T-helper 2 cell treated with Interferon-gamma antibody and Interleukin-4, amounts not matched to agents 5 μg/mL and 100 μg/mL, for 36 hours (primary cell): ENCODE data around the gene AIG1.

Experiments used
- DNase-seq: peaks from one replicate; pipeline ENCODE4 v3.0.0; 2021; ENCODE audit warnings: low spot score
- H3K27ac Mint-ChIP-seq: one replicate; pipeline ENCODE4 v1.8.0; 2021; ENCODE audit warnings: mild to moderate bottlenecking, mixed read lengths
- H3K27me3 Mint-ChIP-seq: one replicate; pipeline ENCODE4 v1.8.0; 2021; ENCODE audit warnings: low read depth, mixed read lengths
- H3K36me3 Mint-ChIP-seq: one replicate; pipeline ENCODE4 v1.8.0; 2021; ENCODE audit warnings: low read depth, mixed read lengths
- H3K4me1 Mint-ChIP-seq: one replicate; pipeline ENCODE4 v1.8.0; 2021; ENCODE audit warnings: low read depth, mixed read lengths
- H3K4me3 Mint-ChIP-seq: one replicate; pipeline ENCODE4 v1.8.0; 2022; ENCODE audit warnings: mild to moderate bottlenecking, moderate library complexity, mixed read lengths
- H3K9me3 Mint-ChIP-seq: one replicate; pipeline ENCODE4 v1.8.0; 2021; ENCODE audit warnings: mixed read lengths

Gene AIG1

DNA sequence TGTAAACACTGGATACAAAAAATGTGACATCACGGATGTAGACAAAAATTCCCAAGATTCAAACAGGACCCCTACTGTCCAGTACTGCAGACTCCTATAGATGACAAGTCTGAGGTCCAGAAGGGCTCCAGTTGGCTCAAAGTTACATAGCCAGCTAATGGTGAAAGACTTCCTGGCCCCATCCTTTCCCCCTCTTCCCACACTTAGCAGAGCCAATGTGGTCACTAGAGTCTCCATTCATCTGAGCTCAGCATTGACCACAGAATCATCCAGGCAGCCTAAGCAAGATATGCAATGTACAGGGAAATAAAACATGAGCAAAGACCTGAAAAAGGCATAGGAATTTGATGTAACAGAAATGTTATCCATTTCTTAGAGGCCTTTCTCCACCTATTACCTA, 209.3 kb downstream of the AIG1 start:
- no peak for DNase-seq
- no peak overlapping the region for H3K4me3 Mint-ChIP-seq
- H3K27ac Mint-ChIP-seq: no peak overlapping the region
- H3K9me3 Mint-ChIP-seq: peaks cover 12% of the 10 kb centered on the region
- no peaks in the 10 kb centered on the region for H3K27me3 Mint-ChIP-seq
- no peaks in the 10 kb centered on the region for H3K36me3 Mint-ChIP-seq
- no peaks in the 10 kb centered on the region for H3K4me1 Mint-ChIP-seq

GRCh38 chr6:143271024-143271423, 210.3 kb downstream of the AIG1 start:
- Mint-ChIP-seq H3K27me3 (no peaks in the 10 kb centered on the region), H3K27ac (no peak overlapping the region), H3K4me1 (no peaks in the 10 kb centered on the region), H3K9me3 (peaks cover 12% of the 10 kb centered on the region), H3K4me3 (no peak overlapping the region), H3K36me3 (no peaks in the 10 kb centered on the region)
- no peak for DNase-seq

DNA sequence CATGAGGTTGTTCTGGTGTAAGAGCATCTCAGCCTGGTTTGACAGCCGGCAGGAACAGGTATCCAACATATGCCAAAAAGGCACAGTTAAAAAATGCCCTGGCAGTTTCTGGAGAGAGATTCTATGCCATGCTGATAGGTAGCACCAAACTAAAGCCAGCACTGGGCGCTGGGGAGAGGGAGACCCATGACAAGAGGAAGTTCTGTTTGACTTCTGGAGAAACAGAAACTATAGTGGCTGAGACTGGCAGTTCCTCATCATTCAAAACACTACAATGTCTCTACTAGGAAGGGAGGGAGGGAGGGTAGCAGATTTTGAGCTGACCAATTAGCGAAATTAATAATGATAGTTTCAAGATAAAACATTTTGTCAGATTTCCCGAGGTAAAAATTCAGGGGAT, 215.7 kb downstream of the AIG1 start:
- no peak overlapping the region for H3K4me3 Mint-ChIP-seq
- no peak for DNase-seq
- peaks cover 2% of the 10 kb centered on the region for H3K4me1 Mint-ChIP-seq
- no peak overlapping the region for H3K27ac Mint-ChIP-seq
- no peaks in the 10 kb centered on the region for H3K36me3 Mint-ChIP-seq
- no peaks in the 10 kb centered on the region for H3K27me3 Mint-ChIP-seq
- peaks cover 12% of the 10 kb centered on the region for H3K9me3 Mint-ChIP-seq

- no peaks in the 10 kb centered on the region for H3K27me3 Mint-ChIP-seq
- peaks cover under 1% of the 10 kb centered on the region for H3K9me3 Mint-ChIP-seq
- peaks cover 2% of the 10 kb centered on the region for H3K4me1 Mint-ChIP-seq
- no peaks in the 10 kb centered on the region for H3K36me3 Mint-ChIP-seq
- no peak overlapping the region for H3K4me3 Mint-ChIP-seq
- no peak for DNase-seq
- H3K27ac Mint-ChIP-seq: no peak overlapping the region
Observed at GRCh38 chr6:143279385-143279784, 218.7 kb downstream of the AIG1 start.

DNA sequence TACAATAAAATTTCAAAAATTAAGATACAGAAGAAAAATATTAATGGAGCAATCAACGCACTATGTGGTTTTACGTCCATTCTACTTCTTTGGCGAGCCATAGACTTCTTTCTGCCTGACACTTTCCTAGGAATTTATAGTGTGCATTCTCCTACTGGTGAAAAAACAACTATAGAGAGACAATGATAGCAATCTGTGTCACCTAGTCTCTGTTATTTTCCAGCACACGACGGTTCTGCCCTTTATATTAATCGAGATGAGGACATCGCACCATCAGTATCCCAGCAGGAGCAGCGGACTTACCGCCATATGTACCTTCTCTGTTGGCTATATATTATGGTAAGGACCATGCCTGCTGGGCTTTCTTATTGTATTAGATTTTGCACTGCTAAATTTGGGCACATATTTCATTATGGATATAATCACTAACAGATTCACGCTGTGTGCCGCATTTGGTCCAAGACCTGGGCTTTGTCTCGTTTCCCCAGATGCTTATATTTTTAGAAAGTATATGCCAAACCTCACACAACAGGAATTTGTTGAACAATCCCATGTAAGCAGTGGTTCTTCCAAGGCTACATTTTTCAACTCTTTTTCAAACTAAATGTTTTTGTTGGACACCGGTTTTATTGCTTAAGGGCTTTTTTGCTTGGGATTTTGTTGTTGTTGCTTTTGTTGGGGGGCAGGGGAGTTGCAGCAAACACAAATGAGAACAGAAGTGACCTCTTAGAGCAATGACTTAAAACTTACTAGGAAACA, 223.4 kb downstream of the AIG1 start:
- no peak for DNase-seq
- no peaks in the 10 kb centered on the region for H3K4me1 Mint-ChIP-seq
- no peak overlapping the region for H3K27ac Mint-ChIP-seq

GRCh38 chr6:143286251-143286795, 225.6 kb downstream of the AIG1 start:
- no peak for DNase-seq
- Mint-ChIP-seq H3K27ac (no peak overlapping the region), H3K27me3 (no peaks in the 10 kb centered on the region), H3K36me3 (no peaks in the 10 kb centered on the region), H3K9me3 (no peaks in the 10 kb centered on the region), H3K4me3 (no peak overlapping the region), H3K4me1 (no peaks in the 10 kb centered on the region)

More for the DNA sequence above, 223.4 kb downstream of the AIG1 start:
- Mint-ChIP-seq H3K4me3 (no peak overlapping the region), H3K27me3 (no peaks in the 10 kb centered on the region), H3K9me3 (no peaks in the 10 kb centered on the region), H3K36me3 (no peaks in the 10 kb centered on the region)

GRCh38 chr6:143288923-143289322, 228.2 kb downstream of the AIG1 start:
- Mint-ChIP-seq H3K27ac (no peak overlapping the region), H3K9me3 (no peaks in the 10 kb centered on the region), H3K36me3 (no peaks in the 10 kb centered on the region), H3K27me3 (no peaks in the 10 kb centered on the region), H3K4me3 (no peak overlapping the region), H3K4me1 (no peaks in the 10 kb centered on the region)
- DNase-seq: no peak

GRCh38 chr6:143290206-143290605, 229.5 kb downstream of the AIG1 start:
- no peak overlapping the region for H3K27ac Mint-ChIP-seq
- H3K9me3 Mint-ChIP-seq: no peaks in the 10 kb centered on the region
- no peaks in the 10 kb centered on the region for H3K27me3 Mint-ChIP-seq
- no peaks in the 10 kb centered on the region for H3K36me3 Mint-ChIP-seq
- H3K4me1 Mint-ChIP-seq: no peaks in the 10 kb centered on the region
- H3K4me3 Mint-ChIP-seq: no peak overlapping the region
- no peak for DNase-seq

- no peak overlapping the region for H3K4me3 Mint-ChIP-seq
- H3K27me3 Mint-ChIP-seq: no peaks in the 10 kb centered on the region
- H3K4me1 Mint-ChIP-seq: no peaks in the 10 kb centered on the region
- no peaks in the 10 kb centered on the region for H3K9me3 Mint-ChIP-seq
- DNase-seq: no peak
- no peaks in the 10 kb centered on the region for H3K36me3 Mint-ChIP-seq
- H3K27ac Mint-ChIP-seq: no peak overlapping the region
Observed at GRCh38 chr6:143293523-143293922, 232.8 kb downstream of the AIG1 start.

DNA sequence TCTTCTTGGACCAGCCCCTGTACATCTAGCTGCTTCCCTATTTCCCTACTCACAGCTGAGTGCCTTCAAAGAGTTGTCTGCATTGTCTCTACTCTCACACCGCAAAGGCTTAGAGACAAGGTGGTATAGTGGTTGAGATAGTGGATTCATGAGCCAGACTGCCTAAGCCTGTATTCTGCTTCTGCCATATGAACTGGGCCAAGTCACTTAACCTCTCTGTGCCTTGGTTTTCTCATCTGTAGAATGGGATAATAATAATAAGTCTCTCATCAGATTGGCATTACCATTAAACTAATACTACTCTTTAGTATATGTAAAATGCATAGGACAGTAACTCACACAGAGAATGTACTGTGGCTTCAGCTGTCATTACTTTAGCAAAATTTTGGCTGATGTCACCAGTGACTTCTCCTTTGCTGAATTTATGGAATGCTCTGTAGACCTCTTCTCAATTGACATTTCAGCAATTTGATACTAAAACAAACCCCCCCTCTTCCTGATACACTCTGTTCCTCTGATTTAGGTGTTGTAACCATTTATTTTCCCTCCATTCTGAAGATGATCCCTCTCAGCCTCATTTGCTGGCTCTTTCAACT, 233.7 kb downstream of the AIG1 start:
- Mint-ChIP-seq H3K4me1 (no peaks in the 10 kb centered on the region), H3K36me3 (no peaks in the 10 kb centered on the region)
- DNase-seq: no peak

DNA sequence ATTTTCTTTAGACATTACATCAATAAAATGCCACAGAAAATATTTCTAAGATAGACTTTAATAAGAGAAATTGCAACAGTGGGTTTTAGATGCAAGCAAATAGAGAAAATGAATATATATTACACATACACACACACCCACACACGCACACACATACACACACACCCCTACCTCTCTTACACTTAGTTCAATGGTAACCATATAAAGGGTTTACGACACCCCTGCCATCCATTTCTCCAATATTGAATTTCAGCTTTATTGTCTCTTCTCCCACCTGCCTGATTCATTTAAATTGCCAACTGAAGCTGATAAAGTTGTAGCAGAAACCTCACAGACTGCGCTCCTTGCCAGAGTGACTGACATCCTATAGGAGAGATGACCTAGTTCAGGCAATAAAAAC, 235.2 kb downstream of the AIG1 start:
- H3K9me3 Mint-ChIP-seq: no peaks in the 10 kb centered on the region
- H3K4me3 Mint-ChIP-seq: no peak overlapping the region

More for the DNA sequence above, 233.7 kb downstream of the AIG1 start:
- H3K27me3 Mint-ChIP-seq: no peaks in the 10 kb centered on the region
- no peak overlapping the region for H3K27ac Mint-ChIP-seq
- no peaks in the 10 kb centered on the region for H3K9me3 Mint-ChIP-seq
- H3K4me3 Mint-ChIP-seq: no peak overlapping the region

GRCh38 chr6:143298071-143298470, 237.4 kb downstream of the AIG1 start:
- Mint-ChIP-seq H3K36me3 (no peaks in the 10 kb centered on the region), H3K9me3 (no peaks in the 10 kb centered on the region), H3K4me3 (no peak overlapping the region), H3K27me3 (no peaks in the 10 kb centered on the region), H3K4me1 (no peaks in the 10 kb centered on the region), H3K27ac (no peak overlapping the region)
- DNase-seq: no peak

More for the DNA sequence above, 235.2 kb downstream of the AIG1 start:
- no peaks in the 10 kb centered on the region for H3K4me1 Mint-ChIP-seq
- no peaks in the 10 kb centered on the region for H3K27me3 Mint-ChIP-seq
- H3K27ac Mint-ChIP-seq: no peak overlapping the region
- no peaks in the 10 kb centered on the region for H3K36me3 Mint-ChIP-seq
- DNase-seq: no peak

DNA sequence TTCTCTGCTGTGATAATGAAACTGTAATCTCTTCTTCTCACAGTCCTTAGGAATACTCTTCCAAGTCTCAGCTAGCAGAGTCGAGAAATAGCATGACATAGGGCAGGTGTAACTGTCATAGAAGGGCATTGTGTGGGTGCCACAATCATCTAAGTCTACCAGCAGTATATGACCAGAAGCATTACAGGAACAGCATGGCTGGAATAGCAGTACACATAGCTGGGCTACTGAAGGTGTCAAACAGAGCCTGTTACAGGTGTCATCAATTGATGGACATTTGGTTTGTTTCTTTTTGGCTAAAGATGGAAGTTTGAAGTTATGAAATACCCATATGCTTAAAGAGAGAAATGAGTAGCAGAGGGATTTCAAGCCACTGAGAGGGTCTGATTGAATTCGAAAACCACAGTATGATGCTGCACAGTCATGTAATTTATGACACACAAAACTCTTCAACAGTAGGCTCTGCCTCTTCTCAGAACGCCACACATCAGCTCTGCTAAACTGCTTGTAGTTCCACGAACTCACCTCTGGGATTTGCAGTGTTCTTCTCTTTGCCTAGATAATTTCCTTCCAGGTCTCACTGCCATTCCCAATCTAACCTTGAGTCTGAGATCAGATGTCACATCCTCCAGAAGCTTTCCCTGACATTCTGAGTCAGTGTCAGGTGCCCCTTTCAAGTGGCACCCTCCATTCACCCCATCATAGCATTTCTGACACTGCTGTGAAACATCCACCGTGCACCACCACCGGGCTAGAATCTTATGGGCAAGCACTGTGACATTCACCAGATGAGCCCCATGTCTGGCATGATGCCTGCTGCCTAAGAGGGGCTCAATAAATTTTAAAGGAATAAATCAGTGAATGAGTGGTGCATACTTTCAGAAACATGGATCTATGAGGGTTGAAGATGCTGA, 238.8 kb downstream of the AIG1 start:
- no peak for DNase-seq
- H3K27ac Mint-ChIP-seq: no peak overlapping the region

DNA sequence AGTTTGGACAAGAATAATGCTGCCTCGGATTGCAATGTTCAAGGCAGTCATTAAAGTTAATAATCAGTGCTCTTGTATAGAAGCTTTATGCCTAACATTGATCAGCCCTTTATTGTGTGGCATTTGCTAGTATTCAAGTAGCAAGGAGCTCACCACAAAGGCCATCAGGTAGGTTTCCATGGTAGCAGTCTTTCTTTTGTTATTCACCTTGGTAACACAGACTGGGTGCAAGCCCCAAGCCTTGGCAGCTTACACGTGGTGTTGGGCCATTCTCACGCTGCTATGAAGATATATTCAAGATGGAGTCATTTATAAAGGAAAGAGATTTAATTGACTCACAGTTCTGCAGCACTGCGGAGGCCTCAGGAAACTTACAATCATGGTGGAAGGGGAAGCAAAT, 240.5 kb downstream of the AIG1 start:
- no peaks in the 10 kb centered on the region for H3K4me1 Mint-ChIP-seq
- H3K36me3 Mint-ChIP-seq: no peaks in the 10 kb centered on the region
- H3K27me3 Mint-ChIP-seq: no peaks in the 10 kb centered on the region
- no peaks in the 10 kb centered on the region for H3K9me3 Mint-ChIP-seq
- H3K4me3 Mint-ChIP-seq: no peak overlapping the region
- H3K27ac Mint-ChIP-seq: no peak overlapping the region
- DNase-seq: no peak

More for the DNA sequence above, 238.8 kb downstream of the AIG1 start:
- H3K36me3 Mint-ChIP-seq: no peaks in the 10 kb centered on the region
- H3K4me3 Mint-ChIP-seq: no peak overlapping the region
- no peaks in the 10 kb centered on the region for H3K27me3 Mint-ChIP-seq
- H3K9me3 Mint-ChIP-seq: no peaks in the 10 kb centered on the region
- H3K4me1 Mint-ChIP-seq: no peaks in the 10 kb centered on the region
